CD4-positive, alpha-beta T cell treated with Interleukin-15 for 1 hour (primary cell): Measurements from ENCODE around the gene GBP3.
"Not testable (repeated sequence)": the region's sequence is repeated elsewhere in the genome, so short reads cannot be mapped to it uniquely, and the experiment has no call there.

Source experiments
- DNase-seq: peaks from one replicate; pipeline ENCODE4 v3.0.0-alpha.2; 2020

Gene GBP3

GRCh38 chr1:88974616-88975172 lies 48.0 kb downstream of the GBP3 start:
- DNase-seq: not testable (repeated sequence)

- DNase-seq: no peak
Measured at GRCh38 chr1:88973520-88974137, 49.0 kb downstream of the GBP3 start.

DNA sequence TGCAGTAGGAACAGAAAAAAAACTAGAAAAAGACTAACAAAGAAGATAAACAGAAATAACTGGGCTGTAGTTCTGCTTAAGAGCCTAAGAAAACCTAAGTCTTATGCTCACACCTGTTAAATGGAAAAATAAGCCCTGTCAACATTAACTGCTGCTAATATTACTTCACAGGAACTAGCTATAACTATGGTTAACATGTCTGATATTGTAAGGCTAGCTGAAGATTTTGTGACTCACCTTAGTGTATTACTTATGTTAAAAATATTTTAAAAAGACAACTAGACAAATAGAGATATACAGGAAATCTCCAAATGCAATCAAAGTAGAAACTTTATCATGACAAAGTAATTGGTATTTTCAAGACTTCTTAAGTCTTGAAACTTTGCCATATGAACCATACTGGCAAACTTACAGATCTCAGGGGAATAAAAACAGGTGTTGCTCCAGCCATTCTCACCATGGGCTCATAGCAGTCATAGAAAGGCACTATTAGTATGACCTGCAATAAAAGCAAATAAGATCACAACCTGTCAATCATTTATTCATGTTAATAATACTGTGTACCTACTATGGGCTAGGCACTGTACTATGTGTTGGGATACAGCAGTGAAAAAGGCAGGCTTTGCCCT lies 60.9 kb downstream of the GBP3 start:
- DNase-seq: no peak

DNA sequence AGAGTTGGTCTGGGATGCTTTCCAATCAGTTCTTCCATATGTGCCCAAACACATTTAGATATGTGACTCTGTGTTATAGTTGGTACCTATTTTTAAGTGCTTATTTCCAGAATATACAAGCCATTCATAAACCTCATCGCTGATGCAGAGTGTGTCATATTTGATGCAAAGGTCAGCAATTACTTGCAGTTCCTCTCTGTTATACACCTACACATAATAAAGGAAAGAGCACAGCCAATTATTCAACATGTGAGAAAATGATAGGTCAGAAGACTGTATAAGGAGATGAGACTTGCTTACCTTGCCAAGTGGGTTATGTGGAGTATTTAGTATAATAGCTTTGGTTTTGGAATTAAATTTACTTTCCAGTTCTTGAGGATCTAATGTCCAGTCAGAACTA lies 61.6 kb downstream of the GBP3 start:
- no peak for DNase-seq
